Stomach smooth muscle (tissue), 2 donors: ENCODE results near the gene ZNF26.
"Not testable (repeated sequence)": the region's sequence is repeated elsewhere in the genome, so short reads cannot be mapped to it uniquely, and the experiment has no call there.

ENCODE experiments used
- H3K27ac ChIP-seq: one replicate; pipeline ENCODE4 v1.7.0; 2013; ENCODE audit warnings: mild to moderate bottlenecking, low read length, inconsistent platforms
- H3K27me3 ChIP-seq, 2 donors: one replicate each; pipeline ENCODE4 v1.7.0; 2013; ENCODE audit warnings: low read length in 2 of 2; ENCODE audit not compliant: insufficient read depth in 2 of 2, control insufficient read depth in 1 of 2
- H3K36me3 ChIP-seq, 2 donors: one replicate each; pipeline ENCODE4 v1.7.0; 2013; ENCODE audit warnings: low read length in 2 of 2; ENCODE audit not compliant: control insufficient read depth in 2 of 2, insufficient read depth in 2 of 2
- H3K4me1 ChIP-seq: one replicate; pipeline ENCODE4 v1.7.0; 2013; ENCODE audit warnings: low read length; ENCODE audit not compliant: control insufficient read depth, insufficient read depth
- H3K4me3 ChIP-seq, 2 donors: one replicate each; pipeline ENCODE4 v1.7.0; 2013; ENCODE audit warnings: low read length in 2 of 2
- H3K9ac ChIP-seq, 2 donors: one replicate each; pipeline ENCODE4 v1.7.0; 2013; ENCODE audit warnings: low read length in 2 of 2, mild to moderate bottlenecking in 1 of 2
- H3K9me3 ChIP-seq, 2 donors: one replicate each; pipeline ENCODE4 v1.7.0; 2013; ENCODE audit warnings: low read length in 2 of 2; ENCODE audit not compliant: control insufficient read depth in 2 of 2
- donor health status: healthy.
- donor health status: Pancreatic carcinoma.

ZNF26 gene, protein sequence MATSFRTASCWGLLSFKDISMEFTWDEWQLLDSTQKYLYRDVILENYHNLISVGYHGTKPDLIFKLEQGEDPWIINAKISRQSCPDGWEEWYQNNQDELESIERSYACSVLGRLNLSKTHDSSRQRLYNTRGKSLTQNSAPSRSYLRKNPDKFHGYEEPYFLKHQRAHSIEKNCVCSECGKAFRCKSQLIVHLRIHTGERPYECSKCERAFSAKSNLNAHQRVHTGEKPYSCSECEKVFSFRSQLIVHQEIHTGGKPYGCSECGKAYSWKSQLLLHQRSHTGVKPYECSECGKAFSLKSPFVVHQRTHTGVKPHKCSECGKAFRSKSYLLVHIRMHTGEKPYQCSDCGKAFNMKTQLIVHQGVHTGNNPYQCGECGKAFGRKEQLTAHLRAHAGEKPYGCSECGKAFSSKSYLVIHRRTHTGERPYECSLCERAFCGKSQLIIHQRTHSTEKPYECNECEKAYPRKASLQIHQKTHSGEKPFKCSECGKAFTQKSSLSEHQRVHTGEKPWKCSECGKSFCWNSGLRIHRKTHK

DNA sequence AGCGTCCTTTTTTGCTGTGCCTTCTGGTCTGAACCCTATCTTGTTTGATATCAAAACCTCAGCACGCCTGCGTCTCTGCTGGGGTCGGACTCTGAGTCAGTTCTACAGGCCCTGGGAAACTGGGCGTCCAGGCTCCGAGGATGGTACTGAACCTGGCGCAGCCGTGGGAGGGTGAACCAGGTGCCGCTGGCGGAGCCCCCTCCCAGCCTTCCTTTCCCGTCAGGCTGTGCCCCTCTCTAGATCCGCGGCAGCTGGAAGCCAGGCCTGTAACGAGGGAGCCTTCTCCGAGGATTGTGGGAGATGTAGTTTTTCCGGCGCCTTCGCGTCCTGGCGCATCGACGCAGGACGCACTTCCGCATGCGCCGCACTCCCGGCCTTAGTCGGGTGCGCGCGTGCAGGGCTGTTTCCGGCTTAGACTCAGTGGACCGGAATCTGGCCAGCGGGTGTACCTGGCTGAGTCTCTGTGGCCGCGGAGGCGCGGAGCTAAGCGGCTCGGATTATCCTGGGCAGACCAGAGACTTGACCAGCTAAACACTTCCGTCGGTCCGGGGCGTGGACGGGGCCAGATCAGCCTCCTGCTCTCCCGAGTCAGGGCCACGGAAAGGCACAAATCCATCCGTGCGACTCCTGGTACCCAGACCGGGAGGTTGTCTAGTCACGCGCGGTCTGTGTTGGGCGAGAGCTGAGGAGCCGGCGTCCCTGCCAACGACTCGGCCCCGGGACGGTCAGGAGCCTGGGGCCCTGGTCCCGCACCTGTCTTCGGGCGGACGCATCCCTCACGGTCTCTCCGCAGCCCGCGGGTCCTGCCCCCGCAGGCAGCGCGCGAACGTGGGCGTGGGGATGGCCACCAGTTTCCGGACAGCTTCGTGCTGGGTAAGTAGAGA, at the start of gene ZNF26:
Gene ZNF26 (plus strand): TSS at position 367 of the 884 bp plus-strand sequence. CDS start 474 bp downstream, at position 841.
- Histone ChIP-seq H3K36me3 (peaks cover 0 to 2% of the 10 kb centered on the region in 2 donors), H3K4me1 (peaks cover 11% of the 10 kb centered on the region), H3K9me3 (no peaks in the 10 kb centered on the region), H3K27ac (peak within 1 kb of the TSS; percentile 88), H3K27me3 (no peaks in the 10 kb centered on the region), H3K9ac (peak within 1 kb of the TSS; percentile 93 to 97), H3K4me3 (peak within 1 kb of the TSS; percentile 93 to 98)

DNA sequence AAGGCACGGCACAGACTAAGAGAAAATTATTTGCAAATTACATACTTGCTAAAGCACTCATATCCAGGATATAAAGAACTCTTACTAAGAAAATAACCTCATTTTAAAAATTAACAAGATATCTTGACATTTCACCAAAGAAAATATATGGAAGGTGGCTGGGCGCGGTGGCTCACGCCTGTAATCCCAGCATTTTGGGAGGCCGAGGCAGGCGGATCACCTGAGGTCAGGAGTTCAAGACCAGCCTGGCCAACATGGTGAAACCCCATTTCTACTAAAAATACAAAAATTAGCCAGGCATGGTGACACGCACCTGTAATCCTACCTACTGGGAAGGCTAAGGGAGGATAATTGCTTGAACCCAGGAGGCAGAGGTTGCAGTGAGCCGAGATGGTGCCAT, 49.2 kb upstream of the ZNF26 start:
- H3K36me3 ChIP-seq, result peaks cover 10 to 15% of the 10 kb centered on the region in 2 donors

DNA sequence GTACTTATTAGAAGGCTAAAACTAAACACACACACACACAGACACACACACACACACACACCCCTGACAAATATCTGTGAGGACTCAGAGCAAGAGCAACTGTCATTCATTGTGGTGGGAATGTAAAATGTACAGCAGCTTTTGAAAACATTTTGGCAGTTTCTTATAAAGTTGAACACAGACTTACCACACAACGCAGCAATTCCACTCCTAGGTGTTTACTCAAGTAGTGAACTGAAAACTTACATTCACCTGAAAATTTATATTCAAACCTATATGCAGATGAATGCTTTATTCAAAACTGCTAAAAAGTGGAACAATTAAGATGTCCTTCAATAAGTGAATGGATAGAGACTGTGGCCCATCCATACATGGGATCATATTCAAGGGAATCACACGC, 48.7 kb upstream of the ZNF26 start:
- Histone ChIP-seq H3K4me1 (no peaks in the 10 kb centered on the region), H3K27ac (no peak overlapping the region), H3K27me3 (no peaks in the 10 kb centered on the region), H3K4me3 (no peak overlapping the region), H3K9ac (no peak overlapping the region), H3K36me3 (peaks cover 11 to 19% of the 10 kb centered on the region in 2 donors), H3K9me3 (peaks cover 12 to 21% of the 10 kb centered on the region in 2 donors)

More for the DNA sequence above, 49.2 kb upstream of the ZNF26 start:
- not testable (repeated sequence) for H3K27me3 ChIP-seq, H3K27ac ChIP-seq, H3K9ac ChIP-seq, H3K4me3 ChIP-seq, H3K4me1 ChIP-seq
- peaks cover 12 to 18% of the 10 kb centered on the region in 2 donors for H3K9me3 ChIP-seq

DNA sequence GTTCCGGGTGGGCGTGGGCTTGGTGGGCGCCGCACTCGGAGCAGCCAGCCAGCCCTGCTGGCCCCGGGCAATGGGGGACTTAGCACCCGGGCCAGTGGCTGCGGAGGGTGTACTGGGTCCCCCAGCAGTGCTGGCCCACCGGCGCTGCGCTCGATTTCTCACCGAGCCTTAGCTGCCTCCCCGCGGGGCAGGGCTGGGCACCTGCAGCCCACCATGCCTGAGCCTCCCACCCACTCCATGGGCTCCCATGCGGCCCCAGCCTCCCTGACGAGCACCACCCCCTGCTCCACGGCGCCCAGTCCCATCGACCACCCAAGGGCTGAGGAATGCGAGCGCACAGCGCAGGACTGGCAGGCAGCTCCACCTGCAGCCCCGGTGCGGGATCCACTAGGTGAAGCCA, 47.4 kb upstream of the ZNF26 start:
- not testable (repeated sequence) for H3K27ac ChIP-seq, H3K4me3 ChIP-seq, H3K4me1 ChIP-seq, H3K9ac ChIP-seq, H3K27me3 ChIP-seq
- Histone ChIP-seq H3K36me3 (peaks cover 21 to 23% of the 10 kb centered on the region in 2 donors), H3K9me3 (peaks cover 7 to 30% of the 10 kb centered on the region in 2 donors)

DNA sequence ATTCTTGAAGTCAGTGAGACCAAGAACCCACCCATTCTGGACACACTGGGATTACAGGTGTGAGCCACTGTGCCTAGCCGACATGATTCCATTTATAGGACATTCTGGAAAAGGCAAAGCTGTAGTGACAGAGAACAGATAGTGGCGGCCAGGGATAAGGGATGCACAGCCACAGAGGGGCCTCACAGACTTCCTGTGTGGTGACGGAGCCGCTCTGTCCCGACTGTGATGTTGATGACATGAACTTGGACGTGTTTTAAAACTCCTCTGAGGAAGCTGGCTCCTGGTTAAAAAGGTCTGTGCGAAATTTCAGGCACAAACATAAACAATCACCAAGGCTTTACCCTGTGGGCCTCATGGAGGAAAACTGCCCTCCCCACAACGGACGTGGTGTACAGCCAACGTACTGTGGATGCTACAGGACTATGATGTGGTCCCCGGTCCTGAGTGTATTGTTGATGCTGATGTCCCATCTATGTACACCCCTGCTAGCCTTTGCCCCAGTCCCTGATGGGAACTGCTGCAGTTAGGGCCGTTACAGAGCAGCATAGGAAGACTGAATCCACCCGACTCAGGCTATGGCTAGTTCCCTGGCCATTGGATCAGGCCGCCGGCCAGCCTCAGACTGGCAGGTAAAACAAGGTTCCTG, 46.0 kb upstream of the ZNF26 start:
- H3K9me3 ChIP-seq, result peaks cover 1 to 30% of the 10 kb centered on the region in 2 donors
- no peak overlapping the region for H3K9ac ChIP-seq
- no peaks in the 10 kb centered on the region for H3K27me3 ChIP-seq
- H3K27ac ChIP-seq, result no peak overlapping the region
- H3K36me3 ChIP-seq, result peaks cover 32 to 36% of the 10 kb centered on the region in 2 donors
- no peaks in the 10 kb centered on the region for H3K4me1 ChIP-seq
- H3K4me3 ChIP-seq, result no peak overlapping the region

DNA sequence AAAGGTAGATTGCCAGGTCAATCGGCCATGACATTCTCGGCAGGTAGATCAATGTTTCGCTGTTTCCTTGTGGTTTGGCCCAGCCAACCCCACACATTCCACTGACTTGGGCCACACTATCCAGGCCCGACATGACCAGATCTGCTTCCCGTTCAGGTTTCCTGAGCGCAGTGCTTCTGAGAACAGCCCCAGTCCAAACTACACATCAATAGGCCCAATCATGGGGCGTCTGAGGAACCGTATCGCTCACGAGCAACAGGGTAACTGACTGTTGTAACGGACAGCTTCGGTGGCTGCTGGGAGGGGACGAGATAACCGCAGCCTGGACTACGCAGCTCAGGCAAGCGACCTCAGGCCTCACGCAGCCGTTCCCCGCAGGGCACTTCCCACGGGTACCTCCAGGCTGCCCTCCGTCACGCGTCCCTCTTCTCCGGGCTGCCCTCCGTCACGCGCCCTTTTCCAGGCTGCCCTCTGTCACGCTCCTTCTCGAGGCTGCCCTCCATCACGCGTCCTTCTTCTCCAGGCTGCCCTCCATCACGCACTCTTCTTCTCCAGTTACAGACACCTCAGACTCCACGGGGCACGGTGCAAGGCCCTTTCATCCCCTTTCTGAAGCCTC, 44.7 kb upstream of the ZNF26 start:
- H3K27me3 ChIP-seq, result no peaks in the 10 kb centered on the region
- H3K4me3 ChIP-seq, result peak overlapping the region in 1 of 2 donors; percentile 29
- H3K4me1 ChIP-seq, result no peaks in the 10 kb centered on the region
- no peak overlapping the region for H3K9ac ChIP-seq
- no peak overlapping the region for H3K27ac ChIP-seq
- peaks cover 0 to 30% of the 10 kb centered on the region in 2 donors for H3K9me3 ChIP-seq
- peaks cover 36 to 41% of the 10 kb centered on the region in 2 donors for H3K36me3 ChIP-seq

DNA sequence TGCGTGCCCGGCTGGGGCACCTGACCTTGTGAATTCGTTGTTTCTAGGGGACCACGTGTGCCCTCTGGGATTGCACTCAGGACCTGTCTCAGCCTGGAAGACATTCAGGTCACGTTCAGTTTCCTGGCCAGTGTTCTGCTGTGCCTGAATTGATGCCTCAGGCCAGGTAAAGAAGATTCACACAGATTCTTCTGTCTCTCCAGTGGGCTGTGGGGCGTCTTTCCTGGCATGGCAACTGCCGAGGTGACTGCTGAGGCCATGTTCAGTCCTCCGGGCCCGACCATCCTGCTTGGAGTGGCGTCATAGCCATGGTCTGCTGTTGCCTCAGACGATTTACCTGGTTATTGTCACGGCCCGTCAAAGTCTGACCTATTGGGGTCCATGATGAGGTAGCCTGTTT, 43.6 kb upstream of the ZNF26 start:
- Histone ChIP-seq H3K36me3 (peaks cover 36 to 41% of the 10 kb centered on the region in 2 donors), H3K27ac (no peak overlapping the region), H3K4me3 (no peak overlapping the region), H3K27me3 (no peaks in the 10 kb centered on the region), H3K9me3 (peaks cover 0 to 30% of the 10 kb centered on the region in 2 donors), H3K9ac (no peak overlapping the region), H3K4me1 (no peaks in the 10 kb centered on the region)

DNA sequence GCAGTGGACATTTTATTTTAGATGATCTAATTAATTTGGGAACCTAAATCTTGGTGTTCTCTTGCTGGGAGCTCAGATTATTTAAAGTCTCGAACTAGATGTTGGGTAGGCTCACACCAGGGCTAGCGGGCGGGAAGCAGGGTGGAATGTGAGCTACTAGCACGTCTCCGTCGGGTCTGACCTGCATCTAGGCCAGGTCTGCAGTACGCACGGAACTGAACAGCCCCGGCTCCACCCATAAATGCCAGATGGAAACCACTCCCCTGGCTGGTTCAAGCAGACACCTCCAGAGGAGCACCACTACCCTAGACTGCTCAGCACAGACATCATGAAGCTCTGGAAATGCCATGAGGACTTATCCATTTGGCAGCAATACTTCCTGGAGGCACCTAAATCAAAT, 40.4 kb upstream of the ZNF26 start:
- H3K27ac ChIP-seq, result no peak overlapping the region
- H3K9ac ChIP-seq, result no peak overlapping the region
- H3K4me3 ChIP-seq, result no peak overlapping the region
- H3K9me3 ChIP-seq, result peaks cover 0 to 27% of the 10 kb centered on the region in 2 donors
- H3K4me1 ChIP-seq, result no peaks in the 10 kb centered on the region
- H3K36me3 ChIP-seq, result peaks cover 39 to 52% of the 10 kb centered on the region in 2 donors
- no peaks in the 10 kb centered on the region for H3K27me3 ChIP-seq

DNA sequence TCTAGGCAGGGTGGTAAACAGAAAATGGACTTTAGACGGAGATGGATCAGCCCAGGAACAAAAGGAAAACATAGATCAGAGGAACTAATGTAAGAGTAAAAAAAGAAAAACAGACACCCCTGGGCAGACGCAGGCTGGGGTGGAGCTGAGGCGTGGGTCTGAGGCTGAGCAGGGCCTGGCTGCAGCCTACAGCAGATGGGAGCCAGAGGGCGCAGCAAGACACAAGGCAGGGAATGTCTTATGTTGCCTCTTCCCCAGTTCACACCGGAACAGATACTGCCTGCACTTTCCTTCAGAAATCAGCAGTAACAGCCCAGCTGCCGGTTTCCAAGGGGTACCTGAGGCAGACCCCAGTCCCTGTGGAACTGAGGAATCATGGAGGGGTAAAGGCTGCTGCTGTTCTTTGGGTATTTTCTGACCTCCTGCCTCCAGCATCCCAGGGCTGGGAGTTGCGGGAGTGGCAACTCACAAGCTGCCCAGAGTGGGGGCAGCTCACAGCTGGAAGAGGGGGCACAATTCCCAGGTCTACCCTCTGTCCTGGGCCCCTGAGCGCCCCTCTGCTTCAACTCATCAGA, 39.8 kb upstream of the ZNF26 start:
- no peak overlapping the region for H3K4me3 ChIP-seq
- peaks cover 35 to 50% of the 10 kb centered on the region in 2 donors for H3K36me3 ChIP-seq
- H3K9ac ChIP-seq, result no peak overlapping the region
- peaks cover 5 to 22% of the 10 kb centered on the region in 2 donors for H3K9me3 ChIP-seq
- H3K27me3 ChIP-seq, result no peaks in the 10 kb centered on the region
- H3K4me1 ChIP-seq, result no peaks in the 10 kb centered on the region
- H3K27ac ChIP-seq, result no peak overlapping the region
